RWPE2 (cell line): ENCODE results near the gene UBE4A.
"Not testable (repeated sequence)": the region's sequence is repeated elsewhere in the genome, so short reads cannot be mapped to it uniquely, and the experiment has no call there.

ENCODE experiments used
- ATAC-seq: fragments of 200-7000 bp; cut with Tn5 transposase; 3 replicates; pipeline ENCODE4 v1.9.1; 2021; ENCODE audit warnings: low read depth
- DNase-seq: peaks from one replicate; pipeline ENCODE4 v3.0.0-alpha.2; 2020; ENCODE audit warnings: low spot score
- H3K27ac ChIP-seq: fragments of 450-650 bp; 2 replicates; pipeline ENCODE4 v1.5.1; 2017; ENCODE audit warnings: mild to moderate bottlenecking; ENCODE audit not compliant: poor library complexity, severe bottlenecking
- H3K27me3 ChIP-seq: fragments of 250-450 bp; sonication (Bioruptor Pico); 2 replicates; pipeline ENCODE4 v1.5.1; 2021; ENCODE audit warnings: mild to moderate bottlenecking, moderate library complexity; ENCODE audit not compliant: insufficient read depth, poor library complexity, severe bottlenecking
- H3K36me3 ChIP-seq: fragments of 250-450 bp; sonication (Bioruptor Pico); 2 replicates; pipeline ENCODE4 v1.5.1; 2020; ENCODE audit warnings: low read depth, mild to moderate bottlenecking, moderate library complexity
- H3K4me1 ChIP-seq: fragments of 250-450 bp; sonication (Bioruptor Pico); 2 replicates; pipeline ENCODE4 v1.5.1; 2021; ENCODE audit warnings: mild to moderate bottlenecking, moderate library complexity; ENCODE audit not compliant: insufficient read depth, poor library complexity, severe bottlenecking
- H3K4me3 ChIP-seq: fragments of 250-450 bp; sonication (Bioruptor Pico); 2 replicates; pipeline ENCODE4 v1.5.1; 2021; ENCODE audit warnings: mild to moderate bottlenecking, moderate library complexity; ENCODE audit not compliant: severe bottlenecking
- H3K9me3 ChIP-seq: fragments of 250-450 bp; sonication (Bioruptor Pico); 2 replicates; pipeline ENCODE4 v1.5.1; 2021; ENCODE audit warnings: mild to moderate bottlenecking, moderate library complexity; ENCODE audit not compliant: severe bottlenecking
- TF ChIP-seq, protein P1 (sequence below): fragments of 450-650 bp; IDR thresholded peaks from one replicate; pipeline ENCODE4 v1.5.1; 2017; ENCODE audit warnings: mild to moderate bottlenecking, moderate library complexity; ENCODE audit not compliant: poor library complexity, severe bottlenecking

Gene UBE4A

DNA sequence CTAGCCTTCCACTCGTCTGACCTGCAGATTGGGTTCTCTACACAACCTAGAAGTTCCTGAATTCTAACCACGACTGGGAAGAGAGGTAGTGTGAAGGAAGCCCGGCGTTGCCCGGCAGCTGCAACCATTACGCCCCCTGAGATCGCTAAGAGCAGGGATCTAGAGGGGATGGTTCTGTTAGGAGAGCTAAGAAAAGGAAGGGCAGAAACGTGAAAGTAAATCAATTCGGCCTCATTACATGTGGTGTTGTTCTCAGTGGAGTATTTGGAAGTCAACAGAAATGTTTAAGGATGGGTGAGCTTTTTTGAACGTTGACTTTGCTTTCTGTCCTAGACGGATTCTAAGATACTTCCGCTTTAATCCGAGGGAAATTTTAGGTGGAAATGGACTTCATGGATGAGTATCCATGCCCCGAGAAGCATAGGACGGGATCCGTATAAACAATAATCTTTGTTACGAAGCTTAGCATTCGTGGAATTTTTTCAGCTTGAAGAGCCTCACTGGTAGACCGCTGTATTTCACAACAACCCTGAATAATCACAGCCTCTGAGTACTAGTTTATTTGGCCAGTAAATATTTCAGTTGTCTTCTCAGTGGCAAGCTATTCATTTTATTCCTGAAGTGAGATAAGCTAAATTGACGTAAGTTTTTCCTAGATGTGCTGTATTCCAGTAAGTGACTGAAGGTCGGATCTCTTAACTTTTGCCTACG, 42.6 kb downstream of the UBE4A start:
- Histone ChIP-seq H3K4me3 (peak overlapping the region; percentile 92), H3K27ac (peak overlapping the region; percentile 60), H3K4me1 (peaks cover 12% of the 10 kb centered on the region), H3K27me3 (no peaks in the 10 kb centered on the region), H3K36me3 (peaks cover 41% of the 10 kb centered on the region), H3K9me3 (no peaks in the 10 kb centered on the region)
- TF ChIP-seq, protein P1, sequence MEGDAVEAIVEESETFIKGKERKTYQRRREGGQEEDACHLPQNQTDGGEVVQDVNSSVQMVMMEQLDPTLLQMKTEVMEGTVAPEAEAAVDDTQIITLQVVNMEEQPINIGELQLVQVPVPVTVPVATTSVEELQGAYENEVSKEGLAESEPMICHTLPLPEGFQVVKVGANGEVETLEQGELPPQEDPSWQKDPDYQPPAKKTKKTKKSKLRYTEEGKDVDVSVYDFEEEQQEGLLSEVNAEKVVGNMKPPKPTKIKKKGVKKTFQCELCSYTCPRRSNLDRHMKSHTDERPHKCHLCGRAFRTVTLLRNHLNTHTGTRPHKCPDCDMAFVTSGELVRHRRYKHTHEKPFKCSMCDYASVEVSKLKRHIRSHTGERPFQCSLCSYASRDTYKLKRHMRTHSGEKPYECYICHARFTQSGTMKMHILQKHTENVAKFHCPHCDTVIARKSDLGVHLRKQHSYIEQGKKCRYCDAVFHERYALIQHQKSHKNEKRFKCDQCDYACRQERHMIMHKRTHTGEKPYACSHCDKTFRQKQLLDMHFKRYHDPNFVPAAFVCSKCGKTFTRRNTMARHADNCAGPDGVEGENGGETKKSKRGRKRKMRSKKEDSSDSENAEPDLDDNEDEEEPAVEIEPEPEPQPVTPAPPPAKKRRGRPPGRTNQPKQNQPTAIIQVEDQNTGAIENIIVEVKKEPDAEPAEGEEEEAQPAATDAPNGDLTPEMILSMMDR: no peak
- DNase-seq: no peak
- peak; percentile 48 for ATAC-seq

DNA sequence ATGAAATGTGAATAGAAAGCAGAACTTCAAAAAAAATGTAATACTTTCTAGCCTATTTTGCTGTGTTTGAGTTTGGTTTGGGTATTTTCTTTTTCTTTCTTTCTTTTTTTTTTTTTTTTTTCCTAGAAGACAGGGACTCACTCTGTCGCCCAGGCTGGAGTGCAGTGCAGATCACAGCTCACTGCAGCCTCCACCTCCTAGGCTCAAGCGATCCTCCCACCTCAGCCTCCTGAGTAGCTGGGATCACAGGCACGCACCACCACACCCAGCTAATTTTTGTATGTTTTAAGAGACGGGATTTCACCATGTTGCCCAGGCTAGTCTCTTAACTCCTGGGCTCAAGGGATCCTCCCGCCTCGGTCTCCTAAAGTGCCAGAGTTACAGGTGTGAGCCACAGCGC, 43.2 kb downstream of the UBE4A start:
- Histone ChIP-seq H3K27ac (peak overlapping the region; percentile 60), H3K4me3 (peak overlapping the region; percentile 92), H3K36me3 (peaks cover 43% of the 10 kb centered on the region), H3K4me1 (peaks cover 12% of the 10 kb centered on the region)
- not testable (repeated sequence) for H3K9me3 ChIP-seq, DNase-seq, ATAC-seq, H3K27me3 ChIP-seq

DNA sequence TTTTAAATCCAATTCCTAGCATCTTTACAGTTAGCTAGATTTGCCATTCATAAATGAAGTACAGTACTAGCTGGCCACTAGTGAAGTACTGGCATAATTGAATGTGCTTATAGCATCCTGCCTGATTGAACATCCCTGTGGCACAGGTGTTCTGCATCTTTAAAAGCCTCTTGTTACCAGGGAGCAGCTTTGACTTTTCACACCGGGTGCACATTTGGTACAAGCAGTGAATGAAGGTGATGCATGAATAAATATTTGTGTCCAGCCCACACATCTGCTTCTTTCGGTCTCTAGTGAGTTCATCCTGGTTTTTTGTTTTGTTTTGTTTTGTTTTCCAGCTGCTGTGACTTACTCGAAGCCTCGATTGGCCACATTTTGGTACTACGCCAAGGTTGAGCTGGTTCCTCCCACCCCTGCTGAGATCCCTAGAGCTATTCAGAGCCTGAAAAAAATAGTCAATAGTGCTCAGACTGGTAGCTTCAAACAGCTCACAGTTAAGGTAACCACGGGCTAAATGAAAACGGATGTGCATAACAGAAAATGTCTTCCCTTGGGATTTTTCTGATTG, 47.3 kb downstream of the UBE4A start:
- DNase-seq (no peak), ATAC-seq (no peak)
- H3K9me3 ChIP-seq: no peaks in the 10 kb centered on the region
- H3K4me3 ChIP-seq: no peak overlapping the region
- TF ChIP-seq, protein P1: no peak
- H3K27me3 ChIP-seq: no peaks in the 10 kb centered on the region
- H3K36me3 ChIP-seq: peaks cover 68% of the 10 kb centered on the region
- H3K27ac ChIP-seq: no peak overlapping the region
- peaks cover 12% of the 10 kb centered on the region for H3K4me1 ChIP-seq

DNA sequence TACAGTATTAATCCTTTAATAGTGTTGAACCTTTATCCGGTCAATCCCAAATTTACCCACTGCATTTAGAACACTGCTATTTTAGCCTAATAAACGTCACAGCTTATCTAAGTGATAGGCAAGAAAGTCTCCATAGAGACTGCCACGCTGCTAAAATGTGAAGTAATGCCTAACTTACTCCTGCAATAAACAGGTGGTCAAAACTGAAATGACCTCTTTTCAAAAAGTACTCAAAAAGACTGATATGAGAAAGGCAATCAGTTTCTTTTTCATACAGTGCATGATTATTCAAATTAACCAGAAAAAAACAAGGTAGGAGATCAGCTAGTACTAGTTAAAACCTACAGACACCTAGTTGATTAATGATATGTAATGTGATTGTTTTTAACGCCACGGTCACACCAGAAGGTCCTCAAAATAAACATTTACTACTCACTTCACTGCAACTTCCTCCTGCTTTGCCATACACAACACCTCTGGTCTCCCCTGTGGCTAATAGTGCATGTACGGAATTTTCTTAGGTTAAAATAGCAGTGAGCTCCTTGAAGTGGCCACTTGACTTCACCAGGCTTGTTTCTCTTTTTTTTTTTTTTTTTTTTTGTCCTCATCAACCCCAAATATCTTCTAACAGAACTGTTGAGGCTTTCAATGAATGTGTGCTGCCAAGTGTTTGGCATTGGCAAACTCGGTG, 50.8 kb downstream of the UBE4A start:
- ATAC-seq: no peak
- TF ChIP-seq, protein P1: no peak
- H3K4me1 ChIP-seq: no peaks in the 10 kb centered on the region

DNA sequence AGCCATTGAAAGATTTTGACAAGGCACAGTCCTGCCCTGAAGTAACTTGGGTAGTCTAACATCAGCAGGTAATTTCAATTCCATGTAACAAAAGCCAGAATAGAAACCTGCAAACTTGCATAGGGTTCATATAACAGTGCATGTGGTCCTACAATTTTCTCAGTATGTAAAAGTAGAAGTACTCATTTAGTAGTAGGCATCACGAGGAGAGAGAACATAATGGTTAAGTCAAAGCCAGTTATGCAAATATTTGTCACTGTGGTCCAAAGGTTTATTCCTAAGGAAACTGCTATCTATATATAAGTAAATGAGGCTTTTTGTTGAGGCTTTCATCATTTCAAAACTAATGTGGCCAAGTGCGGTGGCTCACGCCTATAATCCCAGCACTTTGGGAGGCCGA, 52.1 kb downstream of the UBE4A start:
- Histone ChIP-seq H3K4me1 (peaks cover 5% of the 10 kb centered on the region), H3K9me3 (no peaks in the 10 kb centered on the region), H3K27ac (no peak overlapping the region), H3K4me3 (no peak overlapping the region), H3K27me3 (no peaks in the 10 kb centered on the region), H3K36me3 (peaks cover 35% of the 10 kb centered on the region)
- DNase-seq (no peak), ATAC-seq (no peak)
- TF ChIP-seq, protein P1: no peak

More for the DNA sequence above, 50.8 kb downstream of the UBE4A start:
- Histone ChIP-seq H3K36me3 (peaks cover 48% of the 10 kb centered on the region), H3K27ac (no peak overlapping the region), H3K4me3 (no peak overlapping the region), H3K27me3 (no peaks in the 10 kb centered on the region), H3K9me3 (no peaks in the 10 kb centered on the region)
- no peak for DNase-seq
